H1 (cell line): ENCODE results near the gene CTBP2. TPM values are rescaled to one million over a fixed set of nuclear protein-coding genes. Genes with fewer than 3 reads are reported as not detected.

Source experiments
- KDM4A ChIP-seq: IDR thresholded peaks from one replicate; pipeline ENCODE4 v1.7.1; 2012; ENCODE audit warnings: low read depth, mild to moderate bottlenecking, moderate library complexity, low read length, inconsistent platforms; ENCODE audit not compliant: severe bottlenecking
- SAP30 ChIP-seq: fragments of 300-600 bp; sonication (generic); IDR thresholded peaks from 2 replicates; pipeline ENCODE4 v1.7.1; 2012; ENCODE audit warnings: low read length, moderate library complexity, mild to moderate bottlenecking, inconsistent platforms; ENCODE audit not compliant: insufficient read depth, insufficient replicate concordance
- SUZ12 ChIP-seq: fragments of 200-600 bp; sonication (generic); IDR thresholded peaks from 2 replicates; pipeline ENCODE4 v1.6.1; 2012; ENCODE audit warnings: mild to moderate bottlenecking, inconsistent platforms, low read length, moderate library complexity, mixed read lengths
- polyA plus RNA-seq, 7 experiments: library from polyadenylated mRNA; depleted of rRNA in 3 of 7; stranded (reverse) in 5 of 7; unstranded in 2 of 7; fragments of >200 nt in 5 of 7; fragments of 200-250 nt in 2 of 7; gene quantifications; 1 replicate in 5 of 7; 2 replicates in 1 of 7; 4 replicates in 1 of 7; pipeline versions ENCODE4 v1.2.1 to v1.2.3, GENCODE V29; 2011 to 2013; ENCODE audit warnings: missing spikeins in 2 of 7, mixed read lengths in 2 of 7
- total RNA-seq: library from RNA; stranded (reverse); fragmentation: NEBNext Ultra II Directional; extraction: Animal tissue kit (Norgen Biotek cat#: 25700); gene quantifications from 2 replicates; pipeline ENCODE4 v1.2.1, GENCODE V29; 2021
- TF ChIP-seq, protein P1 (sequence below), 3 experiments: IDR thresholded peaks; 1 replicate in 2 of 3; 2 replicates in 1 of 3; pipeline versions ENCODE4 v1.5.1 to v1.6.1; 2011; ENCODE audit warnings: low read length in 3 of 3, mild to moderate bottlenecking in 3 of 3, inconsistent platforms in 2 of 3, low read depth in 1 of 3, moderate library complexity in 1 of 3; ENCODE audit not compliant: insufficient read depth in 1 of 3; ENCODE audit errors: control extremely low read depth in 1 of 3

The CTBP2 gene
- total and polyA plus RNA-seq, 2 of the 8 experiments (the other 6 are each of a cell fraction or from before 2014, with no cell fraction given) = 208 to 221 TPM

DNA sequence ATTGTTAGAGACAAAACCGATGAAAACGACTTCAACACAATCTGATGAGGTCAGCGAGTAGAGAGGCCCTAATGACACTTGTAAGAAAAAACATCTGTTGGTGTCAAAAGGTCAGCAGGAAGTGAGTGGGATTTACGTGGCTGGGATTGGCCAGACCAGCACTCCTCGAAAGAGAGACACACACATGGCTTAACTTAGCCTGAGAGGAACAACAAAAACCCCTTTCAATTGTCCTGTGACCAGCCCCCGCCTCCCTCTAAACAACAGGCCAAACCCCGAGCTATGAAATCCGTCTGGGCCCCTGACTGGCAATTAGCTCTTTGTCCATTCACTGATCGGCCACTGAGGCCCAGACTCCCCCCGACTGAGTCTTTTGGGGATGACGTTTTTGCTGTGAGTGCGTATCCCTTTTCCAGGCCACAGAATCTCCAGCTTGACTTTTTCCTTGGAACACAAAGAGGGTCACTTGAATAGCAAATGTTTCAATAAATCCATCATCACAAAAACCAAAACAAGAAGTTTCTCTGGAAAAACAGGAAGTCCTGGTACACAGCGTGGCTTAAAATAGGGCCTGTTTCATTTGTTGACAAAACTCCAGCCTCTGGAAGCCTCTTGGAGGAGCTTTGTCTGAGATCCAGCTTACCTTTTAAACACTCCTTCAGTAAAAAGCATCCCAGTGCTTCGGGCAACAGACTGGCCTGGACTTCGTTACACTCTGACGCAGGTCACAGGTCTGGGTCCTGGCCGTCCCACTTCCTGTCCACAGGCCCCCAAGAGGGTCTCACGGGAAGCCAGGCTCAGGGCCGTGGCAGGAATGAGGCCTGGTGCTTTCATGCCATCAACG lies 103.0 kb downstream of the CTBP2 start (continued):
- TF ChIP-seq, protein P1, sequence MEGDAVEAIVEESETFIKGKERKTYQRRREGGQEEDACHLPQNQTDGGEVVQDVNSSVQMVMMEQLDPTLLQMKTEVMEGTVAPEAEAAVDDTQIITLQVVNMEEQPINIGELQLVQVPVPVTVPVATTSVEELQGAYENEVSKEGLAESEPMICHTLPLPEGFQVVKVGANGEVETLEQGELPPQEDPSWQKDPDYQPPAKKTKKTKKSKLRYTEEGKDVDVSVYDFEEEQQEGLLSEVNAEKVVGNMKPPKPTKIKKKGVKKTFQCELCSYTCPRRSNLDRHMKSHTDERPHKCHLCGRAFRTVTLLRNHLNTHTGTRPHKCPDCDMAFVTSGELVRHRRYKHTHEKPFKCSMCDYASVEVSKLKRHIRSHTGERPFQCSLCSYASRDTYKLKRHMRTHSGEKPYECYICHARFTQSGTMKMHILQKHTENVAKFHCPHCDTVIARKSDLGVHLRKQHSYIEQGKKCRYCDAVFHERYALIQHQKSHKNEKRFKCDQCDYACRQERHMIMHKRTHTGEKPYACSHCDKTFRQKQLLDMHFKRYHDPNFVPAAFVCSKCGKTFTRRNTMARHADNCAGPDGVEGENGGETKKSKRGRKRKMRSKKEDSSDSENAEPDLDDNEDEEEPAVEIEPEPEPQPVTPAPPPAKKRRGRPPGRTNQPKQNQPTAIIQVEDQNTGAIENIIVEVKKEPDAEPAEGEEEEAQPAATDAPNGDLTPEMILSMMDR (IDR thresholded peaks at IDR 0.05; ENCODE audit: control extremely low read depth in 1 of 3, insufficient read depth in 1 of 3, low read depth in 1 of 3, low read length in 3 of 3) = no peak
- TF ChIP-seq KDM4A (no peak), SAP30 (no peak), SUZ12 (no peak)
